Measurements from ENCODE around the gene NME8. TPM values are rescaled to one million over a fixed set of nuclear protein-coding genes. Genes with fewer than 3 reads are reported as not detected.
A peak's percentile ranks its signal among the peaks of the same experiment; 100 is the strongest.

Gene NME8
- total and polyA plus RNA-seq, 8 donors, result 0.14 to 1.3 (median 0.37) TPM; not detected in 3

GRCh38 chr7:37817591-37817960 lies 30.8 kb upstream of the NME8 start:
- no peak for DNase-seq
- Histone ChIP-seq H3K27me3 (no peaks in the 10 kb centered on the region), H3K4me1 (no peaks in the 10 kb centered on the region), H3K4me3 (no peak overlapping the region), H3K9me3 (peaks cover 0 to 11% of the 10 kb centered on the region in 2 donors), H3K27ac (no peak overlapping the region), H3K36me3 (no peaks in the 10 kb centered on the region)
- ATAC-seq, result no peak
- intact Hi-C loops (cut with DNase I), result no loop called here
- TF ChIP-seq CTCF (IDR thresholded peaks at IDR 0.05), result no peak

- H3K27me3 ChIP-seq, result no peaks in the 10 kb centered on the region
Measured at GRCh38 chr7:37817996-37818720, 30.2 kb upstream of the NME8 start.

GRCh38 chr7:37820708-37821468 lies 27.5 kb upstream of the NME8 start:
- H3K27me3 ChIP-seq, result no peaks in the 10 kb centered on the region
- H3K4me3 ChIP-seq, result no peak overlapping the region
- no peak overlapping the region for H3K27ac ChIP-seq
- no peaks in the 10 kb centered on the region for H3K4me1 ChIP-seq
- DNase-seq (no peak), ATAC-seq (no peak)
- TF ChIP-seq CTCF (IDR thresholded peaks at IDR 0.05), result no peak
- peaks cover 0 to 11% of the 10 kb centered on the region in 2 donors for H3K9me3 ChIP-seq
- intact Hi-C loops (cut with DNase I), result no loop called here
- no peaks in the 10 kb centered on the region for H3K36me3 ChIP-seq

More at GRCh38 chr7:37817996-37818720, 30.2 kb upstream of the NME8 start:
- no peaks in the 10 kb centered on the region for H3K4me1 ChIP-seq
- no peak overlapping the region for H3K4me3 ChIP-seq
- no peaks in the 10 kb centered on the region for H3K36me3 ChIP-seq
- H3K27ac ChIP-seq, result no peak overlapping the region
- DNase-seq (no peak), ATAC-seq (peak; percentile 27)
- intact Hi-C loops (cut with DNase I), result no loop called here
- TF ChIP-seq CTCF (IDR thresholded peaks at IDR 0.05), result no peak
- peaks cover 0 to 11% of the 10 kb centered on the region in 2 donors for H3K9me3 ChIP-seq

- H3K4me3 ChIP-seq, result no peak overlapping the region
- H3K27ac ChIP-seq, result no peak overlapping the region
- no peak for DNase-seq
- peaks cover 0 to 11% of the 10 kb centered on the region in 2 donors for H3K9me3 ChIP-seq
- intact Hi-C loops (cut with DNase I), result no loop called here
- ATAC-seq, result no peak
- no peak for TF ChIP-seq CTCF (IDR thresholded peaks at IDR 0.05)
- H3K27me3 ChIP-seq, result no peaks in the 10 kb centered on the region
- no peaks in the 10 kb centered on the region for H3K36me3 ChIP-seq
- H3K4me1 ChIP-seq, result no peaks in the 10 kb centered on the region
Measured at GRCh38 chr7:37822946-37823345, 25.5 kb upstream of the NME8 start.

GRCh38 chr7:37823557-37823956 lies 24.8 kb upstream of the NME8 start:
- no peaks in the 10 kb centered on the region for H3K4me1 ChIP-seq
- H3K27ac ChIP-seq, result no peak overlapping the region
- H3K27me3 ChIP-seq, result no peaks in the 10 kb centered on the region
- no peaks in the 10 kb centered on the region for H3K36me3 ChIP-seq
- H3K4me3 ChIP-seq, result no peak overlapping the region
- no peak for TF ChIP-seq CTCF (IDR thresholded peaks at IDR 0.05)
- H3K9me3 ChIP-seq, result peaks cover 0 to 11% of the 10 kb centered on the region in 2 donors
- no peak for DNase-seq
- intact Hi-C loops (cut with DNase I), result no loop called here
- no peak for ATAC-seq

Measured in left lung (tissue), 10 donors.